Neural progenitor cell (in vitro differentiated cells): Measurements from ENCODE around the gene CFAP58. TPM values are rescaled to one million over a fixed set of nuclear protein-coding genes. Genes with fewer than 3 reads are reported as not detected.
A peak's percentile ranks its signal among the peaks of the same experiment; 100 is the strongest.

Experiments
- DNase-seq: peaks from one replicate; pipeline ENCODE4 v3.0.0-alpha.2; 2016; ENCODE audit warnings: low spot score
- H2AFZ ChIP-seq: fragments of 200-600 bp; sonication (generic); replicated peaks from 2 replicates; pipeline ENCODE4 v1.6.1; 2016; ENCODE audit warnings: antibody characterized with exemption
- H3F3A ChIP-seq: fragments of 200-600 bp; sonication (generic); 2 replicates; pipeline ENCODE4 v1.6.1; 2016; ENCODE audit warnings: antibody characterized with exemption, low read depth
- H3K27ac ChIP-seq: fragments of 200-600 bp; sonication (generic); 2 replicates; pipeline ENCODE4 v1.5.1; 2016; ENCODE audit warnings: mild to moderate bottlenecking
- H3K27me3 ChIP-seq: fragments of 200-600 bp; sonication (generic); 2 replicates; pipeline ENCODE4 v1.6.1; 2016; ENCODE audit warnings: mild to moderate bottlenecking, moderate library complexity
- H3K36me3 ChIP-seq: fragments of 200-600 bp; sonication (generic); 2 replicates; pipeline ENCODE4 v1.5.1; 2016
- H3K4me1 ChIP-seq: fragments of 200-600 bp; sonication (generic); 2 replicates; pipeline ENCODE4 v1.6.1; 2016; ENCODE audit warnings: mixed run types
- H3K4me2 ChIP-seq: fragments of 200-600 bp; sonication (generic); 2 replicates; pipeline ENCODE4 v1.6.1; 2016
- H3K4me3 ChIP-seq: fragments of 200-600 bp; sonication (generic); 2 replicates; pipeline ENCODE4 v1.5.1; 2016
- H3K79me2 ChIP-seq: fragments of 200-600 bp; sonication (generic); 2 replicates; pipeline ENCODE4 v1.6.1; 2016; ENCODE audit warnings: low read depth
- H3K9ac ChIP-seq: fragments of 200-600 bp; sonication (generic); 2 replicates; pipeline ENCODE4 v1.6.1; 2016
- H3K9me3 ChIP-seq: fragments of 200-600 bp; sonication (generic); 2 replicates; pipeline ENCODE4 v1.5.1; 2016; ENCODE audit warnings: low read depth
- H4K20me1 ChIP-seq: fragments of 200-600 bp; sonication (generic); 2 replicates; pipeline ENCODE4 v1.6.1; 2016; ENCODE audit warnings: low read depth
- H3K27ac Mint-ChIP-seq: 3 replicates; pipeline ENCODE4 v1.8.0; 2021; ENCODE audit warnings: mixed read lengths
- H3K27me3 Mint-ChIP-seq: 2 replicates; pipeline ENCODE4 v1.8.0; 2022; ENCODE audit warnings: low read depth, mild to moderate bottlenecking, inconsistent platforms, moderate library complexity, mixed read lengths; ENCODE audit not compliant: insufficient read depth
- H3K36me3 Mint-ChIP-seq: 3 replicates; pipeline ENCODE4 v1.8.0; 2021; ENCODE audit warnings: mixed read lengths
- H3K4me1 Mint-ChIP-seq: 3 replicates; pipeline ENCODE4 v1.8.0; 2021; ENCODE audit warnings: mixed read lengths
- H3K4me3 Mint-ChIP-seq: 3 replicates; pipeline ENCODE4 v1.8.0; 2021; ENCODE audit warnings: mild to moderate bottlenecking, moderate library complexity, mixed read lengths
- H3K9me3 Mint-ChIP-seq: 3 replicates; pipeline ENCODE4 v1.8.0; 2020; ENCODE audit warnings: mixed read lengths
- EZH2 ChIP-seq: fragments of 200-600 bp; sonication (generic); IDR thresholded peaks from 2 replicates; pipeline ENCODE4 v1.6.1; 2017; ENCODE audit warnings: antibody characterized with exemption, mild to moderate bottlenecking, moderate library complexity
- EZH2phosphoT487 ChIP-seq: fragments of 200-600 bp; sonication (generic); IDR thresholded peaks from 2 replicates; pipeline ENCODE4 v1.6.1; 2017; ENCODE audit warnings: antibody characterized with exemption
- total RNA-seq: library from RNA; depleted of rRNA; stranded (reverse); fragments of >200 nt; gene quantifications from 2 replicates; pipeline ENCODE4 v1.2.3, GENCODE V29; 2015; ENCODE audit warnings: low replicate concordance
- TF ChIP-seq, protein P1 (sequence below): fragments of 200-600 bp; sonication (generic); IDR thresholded peaks from 2 replicates; pipeline ENCODE4 v1.5.1; 2017; ENCODE audit warnings: antibody characterized with exemption, mild to moderate bottlenecking

Gene CFAP58
- total RNA-seq, 1 donor from 2014 or later: 1.7 TPM

DNA sequence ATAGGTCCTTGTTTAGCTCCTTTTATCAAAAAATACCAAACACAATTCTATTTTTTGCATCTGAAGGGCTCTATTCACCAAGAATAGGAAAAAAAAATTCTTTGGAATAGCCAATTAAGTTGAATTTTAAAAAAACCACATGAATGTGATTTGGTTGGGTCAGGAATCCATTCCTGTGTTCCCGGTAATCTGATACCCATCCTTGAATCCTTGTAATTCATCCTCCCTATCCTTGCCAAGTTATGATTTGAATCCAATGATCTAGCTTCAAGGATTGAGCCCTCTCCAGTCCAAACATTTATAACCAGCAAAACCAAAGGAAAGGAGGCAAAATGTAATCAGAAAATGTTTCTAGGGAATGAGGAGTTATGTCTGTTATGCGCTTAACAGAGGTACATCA lies 86.6 kb downstream of the CFAP58 start:
- Histone ChIP-seq H3K4me2 (no peak overlapping the region), H3K27ac (no peak overlapping the region), H3K4me1 (no peaks in the 10 kb centered on the region), H3K27me3 (no peaks in the 10 kb centered on the region), H3K4me3 (no peak overlapping the region), H3K9ac (no peak overlapping the region), H2AFZ (no peak overlapping the region), H3F3A (no peaks in the 10 kb centered on the region), H3K36me3 (no peaks in the 10 kb centered on the region), H3K9me3 (no peaks in the 10 kb centered on the region), H3K79me2 (no peaks in the 10 kb centered on the region), H4K20me1 (no peaks in the 10 kb centered on the region)
- H3K27me3 Mint-ChIP-seq: peaks cover 2% of the 10 kb centered on the region
- H3K27ac Mint-ChIP-seq: no peak overlapping the region
- no peak overlapping the region for H3K4me3 Mint-ChIP-seq
- peaks cover 2% of the 10 kb centered on the region for H3K4me1 Mint-ChIP-seq
- TF ChIP-seq EZH2: no peak
- no peak for TF ChIP-seq EZH2phosphoT487
- TF ChIP-seq, protein P1, sequence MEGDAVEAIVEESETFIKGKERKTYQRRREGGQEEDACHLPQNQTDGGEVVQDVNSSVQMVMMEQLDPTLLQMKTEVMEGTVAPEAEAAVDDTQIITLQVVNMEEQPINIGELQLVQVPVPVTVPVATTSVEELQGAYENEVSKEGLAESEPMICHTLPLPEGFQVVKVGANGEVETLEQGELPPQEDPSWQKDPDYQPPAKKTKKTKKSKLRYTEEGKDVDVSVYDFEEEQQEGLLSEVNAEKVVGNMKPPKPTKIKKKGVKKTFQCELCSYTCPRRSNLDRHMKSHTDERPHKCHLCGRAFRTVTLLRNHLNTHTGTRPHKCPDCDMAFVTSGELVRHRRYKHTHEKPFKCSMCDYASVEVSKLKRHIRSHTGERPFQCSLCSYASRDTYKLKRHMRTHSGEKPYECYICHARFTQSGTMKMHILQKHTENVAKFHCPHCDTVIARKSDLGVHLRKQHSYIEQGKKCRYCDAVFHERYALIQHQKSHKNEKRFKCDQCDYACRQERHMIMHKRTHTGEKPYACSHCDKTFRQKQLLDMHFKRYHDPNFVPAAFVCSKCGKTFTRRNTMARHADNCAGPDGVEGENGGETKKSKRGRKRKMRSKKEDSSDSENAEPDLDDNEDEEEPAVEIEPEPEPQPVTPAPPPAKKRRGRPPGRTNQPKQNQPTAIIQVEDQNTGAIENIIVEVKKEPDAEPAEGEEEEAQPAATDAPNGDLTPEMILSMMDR: no peak
- DNase-seq: no peak
- H3K9me3 Mint-ChIP-seq: no peaks in the 10 kb centered on the region
- no peaks in the 10 kb centered on the region for H3K36me3 Mint-ChIP-seq

- DNase-seq: no peak
- Histone ChIP-seq H3K27me3 (no peaks in the 10 kb centered on the region), H3F3A (no peaks in the 10 kb centered on the region), H3K4me3 (no peak overlapping the region), H3K79me2 (no peaks in the 10 kb centered on the region), H3K9me3 (no peaks in the 10 kb centered on the region), H3K4me2 (no peak overlapping the region), H3K27ac (no peak overlapping the region), H3K4me1 (no peaks in the 10 kb centered on the region), H4K20me1 (no peaks in the 10 kb centered on the region), H3K36me3 (no peaks in the 10 kb centered on the region), H3K9ac (no peak overlapping the region), H2AFZ (peak overlapping the region; percentile 6)
- Mint-ChIP-seq H3K4me1 (peaks cover 2% of the 10 kb centered on the region), H3K9me3 (no peaks in the 10 kb centered on the region), H3K27ac (no peak overlapping the region), H3K36me3 (no peaks in the 10 kb centered on the region), H3K27me3 (no peaks in the 10 kb centered on the region), H3K4me3 (no peak overlapping the region)
- TF ChIP-seq EZH2: no peak
- TF ChIP-seq, protein P1: no peak
These were observed 87.8 kb downstream of the CFAP58 start for GRCh38 chr10:104441329-104442000.

DNA sequence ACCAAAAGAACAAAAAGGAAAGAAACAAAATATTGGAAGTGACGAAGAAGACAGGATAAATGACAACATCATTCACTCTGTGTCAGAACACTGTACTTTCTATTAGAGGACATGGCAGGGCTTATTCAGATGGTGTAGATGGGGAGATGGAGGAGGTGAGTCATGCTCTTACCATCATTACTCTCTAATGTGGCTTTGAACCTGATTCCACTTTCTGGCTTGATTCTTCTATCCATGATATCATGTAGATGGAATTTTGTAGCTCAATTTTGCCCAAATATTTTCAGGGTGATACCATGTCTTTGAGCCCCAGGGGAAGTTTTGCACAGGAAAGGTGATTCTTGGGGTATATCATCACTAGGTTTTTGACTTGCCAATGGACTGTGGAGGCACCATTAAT lies 91.7 kb downstream of the CFAP58 start:
- Histone ChIP-seq H3F3A (no peaks in the 10 kb centered on the region), H4K20me1 (no peaks in the 10 kb centered on the region), H3K4me2 (no peak overlapping the region), H3K79me2 (no peaks in the 10 kb centered on the region), H2AFZ (no peak overlapping the region), H3K4me3 (no peak overlapping the region), H3K4me1 (peaks cover 18% of the 10 kb centered on the region), H3K27me3 (no peaks in the 10 kb centered on the region), H3K9me3 (no peaks in the 10 kb centered on the region), H3K27ac (no peak overlapping the region), H3K36me3 (no peaks in the 10 kb centered on the region), H3K9ac (no peak overlapping the region)
- H3K27ac Mint-ChIP-seq: no peak overlapping the region
- no peak overlapping the region for H3K4me3 Mint-ChIP-seq
- no peaks in the 10 kb centered on the region for H3K36me3 Mint-ChIP-seq
- no peak for DNase-seq
- H3K27me3 Mint-ChIP-seq: no peaks in the 10 kb centered on the region
- TF ChIP-seq EZH2phosphoT487 (no peak), EZH2 (no peak)
- TF ChIP-seq, protein P1: no peak
- H3K9me3 Mint-ChIP-seq: no peaks in the 10 kb centered on the region
- peaks cover 16% of the 10 kb centered on the region for H3K4me1 Mint-ChIP-seq
